ENCODE data around the gene TMPRSS12. TPM values are rescaled to one million over a fixed set of nuclear protein-coding genes. Genes with fewer than 3 reads are reported as not detected.
A peak's percentile ranks its signal among the peaks of the same experiment; 100 is the strongest.
"Not testable (repeated sequence)": the region's sequence is repeated elsewhere in the genome, so short reads cannot be mapped to it uniquely, and the experiment has no call there.

TMPRSS12 gene
- polyA plus RNA-seq, 4 donors: 0.04 to 0.08 (median 0.06) TPM; not detected in 1

GRCh38 chr12:50924439-50925341 is 82.0 kb downstream of the TMPRSS12 start:
- peak; percentile 71 to 85 (median 74) for DNase-seq (ENCODE audit: low read depth in 4 of 4, low spot score in 3 of 4)

GRCh38 chr12:50925342-50925651 is 82.6 kb downstream of the TMPRSS12 start:
- no peak for DNase-seq (ENCODE audit: low read depth in 4 of 4, low spot score in 3 of 4)

- DNase-seq (ENCODE audit: low read depth in 4 of 4, low spot score in 3 of 4): no peak
Measured at GRCh38 chr12:50925920-50926319, 83.2 kb downstream of the TMPRSS12 start.

GRCh38 chr12:50926415-50926814 is 83.7 kb downstream of the TMPRSS12 start:
- DNase-seq (ENCODE audit: low read depth in 4 of 4, low spot score in 3 of 4): no peak

- not testable (repeated sequence) for DNase-seq (ENCODE audit: low read depth in 4 of 4, low spot score in 3 of 4)
Measured at GRCh38 chr12:50926932-50927331, 84.2 kb downstream of the TMPRSS12 start.

GRCh38 chr12:50927356-50927755 is 84.6 kb downstream of the TMPRSS12 start:
- no peak for DNase-seq (ENCODE audit: low read depth in 4 of 4, low spot score in 3 of 4)

- DNase-seq (ENCODE audit: low read depth in 4 of 4, low spot score in 3 of 4): no peak
Measured at GRCh38 chr12:50927766-50928224, 85.1 kb downstream of the TMPRSS12 start.

- no peak for DNase-seq (ENCODE audit: low read depth in 4 of 4, low spot score in 3 of 4)
Measured at GRCh38 chr12:50928392-50928791, 85.7 kb downstream of the TMPRSS12 start.

GRCh38 chr12:50929831-50930230 is 87.1 kb downstream of the TMPRSS12 start:
- no peak for DNase-seq (ENCODE audit: low read depth in 4 of 4, low spot score in 3 of 4)

GRCh38 chr12:50930477-50930876 is 87.8 kb downstream of the TMPRSS12 start:
- not testable (repeated sequence) for DNase-seq (ENCODE audit: low read depth in 4 of 4, low spot score in 3 of 4)

- DNase-seq (ENCODE audit: low read depth in 4 of 4, low spot score in 3 of 4): no peak
Measured at GRCh38 chr12:50932787-50933280, 90.1 kb downstream of the TMPRSS12 start.

GRCh38 chr12:50933459-50934124 is 90.9 kb downstream of the TMPRSS12 start:
- no peak for DNase-seq (ENCODE audit: low read depth in 4 of 4, low spot score in 3 of 4)

- no peak for DNase-seq (ENCODE audit: low read depth in 4 of 4, low spot score in 3 of 4)
Measured at GRCh38 chr12:50934371-50934851, 91.7 kb downstream of the TMPRSS12 start.

GRCh38 chr12:50934981-50935807 is 92.5 kb downstream of the TMPRSS12 start:
- DNase-seq (ENCODE audit: low read depth in 4 of 4, low spot score in 3 of 4): no peak

GRCh38 chr12:50936821-50937530 is 94.2 kb downstream of the TMPRSS12 start:
- DNase-seq (ENCODE audit: low read depth in 4 of 4, low spot score in 3 of 4): no peak

Other genes starting within 250 kb of the TMPRSS12 start
- 10 to 100 TPM; 40.5 to 47.9 (median 44.9) TPM for gene ATF1, start 78.8 kb upstream of the TMPRSS12 start, polyA plus RNA-seq (ENCODE audit: insufficient read length in 4 of 4)
- gene HIGD1C, start 109.6 kb downstream of the TMPRSS12 start, polyA plus RNA-seq (ENCODE audit: insufficient read length in 4 of 4): under 1 TPM in 1 of 4 donors, not detected in 3; 0.27 TPM
- 10 to 100 TPM; 43.7 to 58.6 (median 53.0) TPM for gene SLC11A2, start 183.5 kb downstream of the TMPRSS12 start, polyA plus RNA-seq (ENCODE audit: insufficient read length in 4 of 4)
- 10 to 100 TPM; 85.2 to 97.8 (median 97.1) TPM for gene LETMD1, start 205.4 kb downstream of the TMPRSS12 start, polyA plus RNA-seq (ENCODE audit: insufficient read length in 4 of 4)
- 10 to 100 TPM; 35.9 to 39.5 (median 38.5) TPM for gene CSRNP2, start 240.7 kb downstream of the TMPRSS12 start, polyA plus RNA-seq (ENCODE audit: insufficient read length in 4 of 4)